Measurements from ENCODE around the gene TTC19.

TTC19 gene

GRCh38 chr17:16036261-16036660 lies 36.6 kb downstream of the TTC19 start:
- Histone ChIP-seq H3K36me3 (peaks cover 18% of the 10 kb centered on the region), H3K9me3 (no peaks in the 10 kb centered on the region), H3K4me3 (ENCODE audit: low read depth, low read length) (no peak overlapping the region), H3K4me1 (no peaks in the 10 kb centered on the region), H3K27me3 (no peaks in the 10 kb centered on the region)
- DNase-seq, result no peak
- TF ChIP-seq, protein P1, sequence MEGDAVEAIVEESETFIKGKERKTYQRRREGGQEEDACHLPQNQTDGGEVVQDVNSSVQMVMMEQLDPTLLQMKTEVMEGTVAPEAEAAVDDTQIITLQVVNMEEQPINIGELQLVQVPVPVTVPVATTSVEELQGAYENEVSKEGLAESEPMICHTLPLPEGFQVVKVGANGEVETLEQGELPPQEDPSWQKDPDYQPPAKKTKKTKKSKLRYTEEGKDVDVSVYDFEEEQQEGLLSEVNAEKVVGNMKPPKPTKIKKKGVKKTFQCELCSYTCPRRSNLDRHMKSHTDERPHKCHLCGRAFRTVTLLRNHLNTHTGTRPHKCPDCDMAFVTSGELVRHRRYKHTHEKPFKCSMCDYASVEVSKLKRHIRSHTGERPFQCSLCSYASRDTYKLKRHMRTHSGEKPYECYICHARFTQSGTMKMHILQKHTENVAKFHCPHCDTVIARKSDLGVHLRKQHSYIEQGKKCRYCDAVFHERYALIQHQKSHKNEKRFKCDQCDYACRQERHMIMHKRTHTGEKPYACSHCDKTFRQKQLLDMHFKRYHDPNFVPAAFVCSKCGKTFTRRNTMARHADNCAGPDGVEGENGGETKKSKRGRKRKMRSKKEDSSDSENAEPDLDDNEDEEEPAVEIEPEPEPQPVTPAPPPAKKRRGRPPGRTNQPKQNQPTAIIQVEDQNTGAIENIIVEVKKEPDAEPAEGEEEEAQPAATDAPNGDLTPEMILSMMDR (IDR thresholded peaks at IDR 0.05; ENCODE audit: low read depth, low read length), result no peak

- no peaks in the 10 kb centered on the region for H3K9me3 ChIP-seq
- no peaks in the 10 kb centered on the region for H3K4me1 ChIP-seq
- H3K36me3 ChIP-seq, result peaks cover 18% of the 10 kb centered on the region
- H3K4me3 ChIP-seq (ENCODE audit: low read depth, low read length), result no peak overlapping the region
- DNase-seq, result no peak
- no peaks in the 10 kb centered on the region for H3K27me3 ChIP-seq
- TF ChIP-seq, protein P1 (IDR thresholded peaks at IDR 0.05; ENCODE audit: low read depth, low read length), result no peak
Measured at GRCh38 chr17:16037636-16038035, 38.0 kb downstream of the TTC19 start.

- no peak overlapping the region for H3K4me3 ChIP-seq (ENCODE audit: low read depth, low read length)
- H3K27me3 ChIP-seq, result no peaks in the 10 kb centered on the region
- H3K36me3 ChIP-seq, result peaks cover 18% of the 10 kb centered on the region
- TF ChIP-seq, protein P1 (IDR thresholded peaks at IDR 0.05; ENCODE audit: low read depth, low read length), result no peak
- H3K4me1 ChIP-seq, result no peaks in the 10 kb centered on the region
- H3K9me3 ChIP-seq, result no peaks in the 10 kb centered on the region
- DNase-seq, result no peak
Measured at GRCh38 chr17:16040710-16041251, 41.2 kb downstream of the TTC19 start.

DNA sequence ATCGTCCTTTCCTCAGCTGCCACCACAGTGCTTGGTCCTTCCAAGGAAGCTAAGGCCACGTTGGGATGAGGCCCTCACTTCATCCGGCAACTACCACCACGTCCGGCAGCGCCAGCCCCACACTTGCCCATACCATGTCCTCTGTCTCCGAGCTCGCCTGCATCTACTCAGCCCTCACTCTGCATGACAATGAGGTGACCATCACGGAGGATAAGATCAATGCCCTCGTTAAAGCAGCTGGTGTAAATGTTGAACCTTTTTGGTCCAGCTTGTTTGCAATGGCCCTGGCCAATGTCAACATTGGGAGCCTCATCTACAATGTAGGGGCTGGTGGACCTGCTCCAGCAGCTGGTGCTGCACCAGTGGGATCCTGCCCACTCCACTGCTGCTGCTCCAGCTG lies 44.9 kb downstream of the TTC19 start:
- Histone ChIP-seq H3K9me3 (no peaks in the 10 kb centered on the region), H3K4me1 (no peaks in the 10 kb centered on the region), H3K4me3 (ENCODE audit: low read depth, low read length) (no peak overlapping the region), H3K36me3 (peaks cover 15% of the 10 kb centered on the region), H3K27me3 (no peaks in the 10 kb centered on the region)
- TF ChIP-seq, protein P1 (IDR thresholded peaks at IDR 0.05; ENCODE audit: low read depth, low read length), result no peak
- no peak for DNase-seq

DNA sequence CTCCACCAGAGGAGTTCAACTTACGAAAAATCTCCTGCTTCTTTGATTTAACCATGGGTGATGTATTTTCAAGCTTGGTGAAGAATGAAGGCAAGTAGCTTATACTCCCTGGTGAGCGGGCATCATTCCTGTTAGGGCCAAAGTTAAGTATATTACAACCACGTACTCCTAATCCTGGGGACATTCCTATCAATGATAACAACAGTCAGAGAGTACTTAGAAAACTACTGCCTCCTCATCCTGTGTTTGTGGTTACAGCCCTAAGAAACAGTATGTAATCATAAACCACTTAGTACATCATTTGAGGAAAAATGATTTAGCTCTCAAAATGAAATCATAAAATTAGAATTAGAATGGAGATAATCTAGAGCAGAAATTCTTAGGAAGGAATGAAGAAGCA lies 47.3 kb downstream of the TTC19 start:
- DNase-seq, result no peak
- Histone ChIP-seq H3K27me3 (no peaks in the 10 kb centered on the region), H3K4me3 (ENCODE audit: low read depth, low read length) (no peak overlapping the region), H3K9me3 (no peaks in the 10 kb centered on the region), H3K4me1 (no peaks in the 10 kb centered on the region), H3K36me3 (peaks cover 13% of the 10 kb centered on the region)
- TF ChIP-seq, protein P1 (IDR thresholded peaks at IDR 0.05; ENCODE audit: low read depth, low read length), result no peak

- no peaks in the 10 kb centered on the region for H3K27me3 ChIP-seq
- no peak for DNase-seq
- no peaks in the 10 kb centered on the region for H3K4me1 ChIP-seq
- peaks cover 13% of the 10 kb centered on the region for H3K36me3 ChIP-seq
- no peaks in the 10 kb centered on the region for H3K9me3 ChIP-seq
- no peak overlapping the region for H3K4me3 ChIP-seq (ENCODE audit: low read depth, low read length)
- TF ChIP-seq, protein P1 (IDR thresholded peaks at IDR 0.05; ENCODE audit: low read depth, low read length), result no peak
Measured at GRCh38 chr17:16048811-16049449, 49.3 kb downstream of the TTC19 start.
